Stimulated activated CD8-positive, alpha-beta memory T cell treated with anti-CD3 and anti-CD28 coated beads, Interleukin-15, amount 100 ng/mL, for 24 hours (primary cell): ENCODE results near the gene SRSF7.

Experiments used
- DNase-seq: peaks from one replicate; pipeline ENCODE4 v3.0.0-alpha.2; 2020; ENCODE audit warnings: low read depth

The SRSF7 gene

GRCh38 chr2:38701542-38701941 is 49.6 kb downstream of the SRSF7 start:
- no peak for DNase-seq

GRCh38 chr2:38700881-38701458 is 50.2 kb downstream of the SRSF7 start:
- no peak for DNase-seq

- no peak for DNase-seq
These were observed 50.9 kb downstream of the SRSF7 start for GRCh38 chr2:38700113-38700785.

GRCh38 chr2:38698467-38699003 is 52.6 kb downstream of the SRSF7 start:
- DNase-seq: no peak

- no peak for DNase-seq
These were observed 53.9 kb downstream of the SRSF7 start for GRCh38 chr2:38697116-38697840.
